NCI-H345 (cell line): ENCODE results near the gene USF1.
"Not testable (repeated sequence)": the region's sequence is repeated elsewhere in the genome, so short reads cannot be mapped to it uniquely, and the experiment has no call there.

Experiments used
- DNase-seq: peaks from one replicate; lab custom pipeline; 2025; lab: John Stamatoyannopoulos, UW

The USF1 gene

DNA sequence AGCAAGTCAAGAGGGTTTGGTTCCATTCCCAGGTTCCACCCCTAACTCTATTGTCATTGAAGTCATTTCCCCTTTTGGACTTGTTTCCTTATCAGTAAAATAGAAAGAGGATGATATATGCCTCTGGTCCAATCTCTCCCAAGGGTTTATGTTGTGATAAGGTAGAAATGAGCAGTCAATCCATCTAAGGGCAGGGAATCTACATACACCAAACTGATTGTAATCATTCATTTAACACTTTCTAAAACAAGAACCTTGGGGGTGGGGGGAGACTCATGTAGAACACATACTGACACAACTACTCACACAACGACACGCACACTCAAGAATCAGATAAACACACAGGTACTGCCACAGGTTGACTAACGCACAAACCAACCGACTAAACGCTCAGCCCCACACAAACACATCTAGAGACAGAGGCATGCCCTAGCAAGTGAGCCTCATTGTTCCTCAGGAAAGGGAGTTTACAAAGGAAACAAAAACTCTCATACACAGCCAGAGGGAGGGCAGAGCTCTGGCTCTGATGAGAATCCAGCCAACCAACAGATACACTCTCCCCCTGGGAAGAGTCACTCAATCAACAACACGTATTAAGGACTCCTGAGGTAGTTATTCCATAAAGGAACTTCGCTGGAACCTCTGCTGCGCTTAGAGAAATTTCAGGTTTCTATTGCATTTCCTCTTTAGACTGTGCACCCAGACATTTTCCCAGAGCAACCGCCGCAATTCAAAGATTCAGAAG, 25.9 kb downstream of the USF1 start:
- peak; percentile 74 for DNase-seq

DNA sequence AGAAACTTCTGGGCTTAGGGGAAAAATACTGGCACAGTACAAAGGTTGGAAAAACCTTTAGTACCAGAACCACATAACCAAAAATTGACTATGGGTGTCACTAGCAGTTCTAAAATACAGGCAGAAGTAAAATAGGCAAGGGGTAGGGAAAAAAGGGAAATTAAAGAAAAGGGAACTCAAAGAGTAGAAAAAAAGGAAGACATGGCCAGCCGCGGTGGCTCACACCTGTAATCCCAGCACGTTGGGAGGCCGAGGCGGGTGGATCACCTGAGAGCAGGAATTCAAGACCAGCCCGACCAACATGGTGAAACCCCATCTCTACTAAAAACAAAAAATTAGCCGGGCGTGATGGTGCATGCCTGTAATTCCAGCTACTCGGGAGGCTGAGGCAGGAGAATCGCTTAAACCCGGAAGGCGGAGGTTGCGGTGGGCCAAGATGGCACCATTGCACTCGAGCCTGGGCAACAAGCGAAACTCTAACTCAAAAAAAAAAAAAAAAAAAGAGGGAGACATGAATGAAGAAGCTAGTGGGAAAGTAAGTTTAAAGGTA, 26.6 kb downstream of the USF1 start:
- not testable (repeated sequence) for DNase-seq

DNA sequence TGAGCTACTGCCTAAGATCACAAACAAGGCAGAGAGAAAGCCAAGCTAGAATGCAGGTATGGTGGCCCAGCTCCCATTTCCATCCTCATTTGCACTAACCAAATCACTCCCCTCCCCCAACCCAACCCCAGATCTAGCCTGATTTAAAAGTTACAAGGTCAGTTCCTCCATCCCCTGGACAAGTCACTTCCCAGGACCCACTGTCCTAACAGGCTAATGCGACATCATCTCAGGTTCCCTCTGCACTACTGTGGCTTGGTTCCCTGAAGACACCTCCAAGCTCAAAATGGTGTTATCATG, 27.2 kb downstream of the USF1 start:
- DNase-seq = no peak

DNA sequence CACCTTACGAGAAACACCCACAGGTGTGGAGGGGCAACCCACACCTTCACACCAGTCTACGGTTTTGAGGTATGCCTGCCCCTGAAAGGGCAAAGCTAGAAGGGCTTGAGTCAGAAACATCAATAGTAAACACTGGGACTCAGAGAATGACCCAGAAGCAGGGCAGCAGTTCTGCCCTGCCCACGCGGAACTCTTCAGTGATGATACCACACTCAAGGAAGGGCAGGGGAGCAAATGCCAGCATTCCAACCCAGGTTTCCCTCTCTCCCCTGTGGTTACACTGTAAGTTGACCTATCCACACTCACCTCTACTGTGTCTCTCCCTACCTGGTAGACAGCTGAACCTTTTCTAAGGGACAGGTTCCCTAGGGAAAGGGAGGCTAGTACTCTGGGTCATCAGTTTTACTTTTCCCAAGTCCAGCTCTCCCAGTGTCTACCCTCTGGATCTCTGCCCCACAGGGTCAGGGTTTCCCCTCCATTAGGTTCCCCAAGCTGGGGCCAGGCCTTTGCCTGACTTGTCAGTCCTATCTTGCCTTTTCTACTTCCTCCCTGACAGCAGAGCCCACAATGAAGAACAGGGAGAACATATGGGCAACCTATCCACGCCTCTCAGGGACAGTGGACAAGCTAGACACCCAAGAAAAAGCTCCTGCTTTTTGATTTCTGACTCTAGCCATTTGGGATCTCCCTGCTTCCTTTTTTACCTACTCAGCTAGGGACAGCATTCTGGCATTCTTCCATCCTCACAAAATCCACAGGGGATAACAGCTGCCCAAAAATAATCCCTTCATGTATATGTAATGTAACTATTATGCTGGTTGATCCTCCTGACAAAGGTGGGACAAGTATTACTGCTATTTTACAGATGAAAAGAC, 27.8 kb downstream of the USF1 start:
- no peak for DNase-seq

DNA sequence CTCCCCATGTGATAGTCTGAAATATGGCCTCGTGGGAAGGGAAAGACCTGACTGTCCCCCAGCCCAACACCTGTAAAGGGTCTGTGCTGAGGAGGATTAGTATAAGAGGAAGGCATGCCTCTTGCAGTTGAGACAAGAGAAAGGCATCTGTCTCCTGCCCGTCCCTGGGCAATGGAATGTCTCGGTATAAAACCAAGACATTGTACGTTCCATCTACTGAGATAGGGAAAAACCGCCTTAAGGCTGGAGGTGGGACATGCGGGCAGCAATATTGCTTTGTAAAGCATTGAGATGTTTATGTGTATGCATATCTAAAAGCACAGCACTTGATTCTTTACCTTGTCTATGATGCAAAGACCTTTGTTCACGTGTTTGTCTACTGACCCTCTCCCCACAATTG, 28.6 kb downstream of the USF1 start:
- not testable (repeated sequence) for DNase-seq

DNA sequence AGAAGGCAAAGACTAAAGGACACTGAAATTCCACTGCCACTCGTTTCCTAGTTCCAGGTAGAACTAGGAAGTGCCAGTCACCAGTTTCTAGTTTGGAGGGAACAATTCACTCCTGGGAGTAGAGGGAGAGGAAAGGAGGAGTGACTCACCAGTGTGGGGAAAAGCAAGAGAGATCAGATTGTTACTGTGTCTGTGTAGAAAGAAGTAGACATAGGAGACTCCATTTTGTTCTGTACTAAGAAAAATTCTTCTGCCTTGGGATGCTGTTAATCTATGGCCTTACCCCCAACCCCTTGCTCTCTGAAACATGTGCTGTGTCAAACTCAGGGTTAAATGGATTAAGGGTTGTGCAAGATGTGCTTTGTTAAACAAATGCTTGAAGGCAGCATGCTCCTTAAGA, 29.1 kb downstream of the USF1 start:
- not testable (repeated sequence) for DNase-seq

DNA sequence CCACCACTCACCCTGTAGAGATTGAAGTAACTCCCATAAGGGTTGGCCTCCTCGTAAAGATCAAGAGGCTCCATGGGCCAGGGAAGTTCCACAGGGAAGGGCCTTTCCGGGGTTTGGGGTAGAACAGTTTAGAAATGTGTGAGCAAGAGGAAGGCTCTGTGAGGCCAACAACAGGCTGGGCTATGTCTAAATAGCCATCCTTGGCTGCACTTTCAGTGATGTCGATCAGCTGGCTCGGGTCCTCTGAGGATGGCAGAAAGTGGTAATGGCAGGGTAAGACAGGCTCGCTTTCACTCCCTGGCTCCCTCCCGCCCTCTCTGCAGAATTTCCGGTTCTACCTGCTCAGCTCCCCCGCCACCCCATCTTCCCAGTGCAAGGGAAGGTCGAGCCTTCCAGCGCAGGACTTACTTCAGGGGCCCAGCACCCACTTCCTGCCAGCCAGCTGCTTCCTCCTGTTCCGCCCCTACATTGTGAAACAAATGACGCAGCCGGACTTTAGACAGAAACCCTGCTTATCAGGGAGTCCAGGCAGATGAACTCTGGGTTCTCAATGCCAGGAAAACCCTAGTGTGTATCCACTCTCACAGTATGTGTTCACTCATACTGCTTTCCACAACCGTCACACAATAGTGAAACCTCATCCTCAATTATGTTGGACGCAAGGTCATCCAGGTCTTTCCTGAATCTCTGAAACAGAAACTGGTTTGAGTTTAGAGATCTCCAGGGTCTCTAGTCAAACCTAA, 32.1 kb downstream of the USF1 start:
- no peak for DNase-seq

DNA sequence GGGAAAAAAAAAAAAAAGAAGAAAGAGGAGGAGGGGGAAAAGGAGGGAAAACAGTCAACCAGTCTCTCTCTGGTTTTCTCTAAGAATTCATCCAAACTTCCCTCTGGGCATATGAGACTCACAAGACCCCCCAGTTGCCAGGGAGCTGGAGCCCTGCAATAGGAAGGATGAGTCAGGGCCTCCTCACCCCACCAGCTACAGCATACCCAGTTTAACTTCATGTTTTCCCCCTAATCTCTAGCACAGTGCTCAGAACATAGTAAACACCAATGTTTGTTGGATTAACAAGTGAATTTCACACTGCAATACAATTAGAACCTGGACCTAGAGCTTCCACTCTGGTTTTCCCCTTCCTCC, 32.7 kb downstream of the USF1 start:
- no peak for DNase-seq

DNA sequence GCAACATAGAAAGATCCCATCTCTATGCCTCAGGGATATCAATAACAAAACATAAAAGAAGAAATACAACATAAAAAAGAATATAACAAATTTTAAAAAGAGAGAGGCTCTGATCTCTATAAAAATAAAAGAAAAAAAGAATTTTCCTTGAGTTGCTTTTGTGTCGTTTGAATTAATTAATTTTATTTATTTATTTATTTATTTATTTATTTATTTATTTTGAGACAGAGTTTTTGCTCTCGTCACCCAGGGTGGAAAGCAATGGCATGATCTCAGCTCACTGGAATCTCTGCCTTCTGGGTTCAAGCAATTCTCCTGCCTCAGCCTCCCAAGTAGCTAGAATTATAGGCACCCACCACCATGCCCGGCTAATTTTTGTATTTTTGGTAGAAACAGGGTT, 33.4 kb downstream of the USF1 start:
- no peak for DNase-seq

DNA sequence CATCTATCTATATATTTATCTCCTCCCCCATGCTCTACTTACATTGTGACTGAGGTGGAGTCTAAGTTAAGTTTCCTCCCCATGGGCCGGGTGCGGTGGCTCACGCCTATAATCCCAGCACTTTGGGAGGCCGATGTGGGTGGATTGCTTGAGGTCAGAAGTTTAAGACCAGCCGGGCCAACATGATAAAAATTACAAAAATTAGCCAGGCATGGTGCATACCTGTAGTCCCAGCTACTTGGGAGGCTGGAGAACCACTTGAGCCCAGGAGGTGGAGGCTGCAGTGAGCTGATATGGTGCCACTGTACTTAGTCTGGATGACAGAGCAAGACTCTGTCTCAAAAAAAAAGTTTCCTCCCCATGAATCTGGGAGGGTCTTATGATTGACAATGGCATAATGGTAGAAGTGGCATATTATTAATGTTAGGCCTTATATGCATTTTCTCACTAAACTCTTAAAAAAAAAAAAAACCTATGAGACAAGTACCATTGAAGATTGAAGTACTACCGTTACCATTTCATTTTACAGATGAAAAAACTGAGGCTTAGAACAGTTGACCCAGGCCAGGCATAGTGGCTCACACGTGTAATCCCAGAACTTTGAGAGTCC, 36.1 kb downstream of the USF1 start:
- no peak for DNase-seq

DNA sequence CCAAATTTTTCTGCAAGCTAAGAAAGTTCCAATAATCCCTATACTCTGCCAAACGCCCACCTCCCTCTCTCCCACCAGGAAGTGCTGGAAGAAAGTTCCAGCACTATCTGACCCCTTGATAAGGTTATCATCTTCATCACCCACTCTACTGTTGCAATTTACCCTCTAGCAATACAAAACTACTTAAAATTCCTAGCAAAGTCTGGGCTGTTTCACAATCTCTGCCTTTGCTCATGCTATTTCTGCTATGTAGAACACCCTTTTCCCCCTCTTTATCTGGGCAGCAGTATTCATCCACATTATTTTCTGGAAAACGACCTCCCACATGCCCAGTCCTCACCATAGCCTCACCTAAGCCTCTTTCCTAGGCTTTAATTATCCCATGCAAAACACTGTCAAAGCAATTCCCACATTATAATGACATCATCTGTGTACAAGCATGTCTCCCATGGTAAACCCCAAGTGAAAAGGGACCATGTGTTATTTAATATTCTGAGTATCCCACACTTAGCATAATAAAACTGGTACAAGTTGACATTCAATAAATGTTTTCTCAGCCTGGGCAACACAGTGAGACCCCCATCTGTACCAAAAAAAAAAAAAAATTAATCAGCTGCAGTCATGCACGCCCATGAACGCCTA, 36.8 kb downstream of the USF1 start:
- no peak for DNase-seq

DNA sequence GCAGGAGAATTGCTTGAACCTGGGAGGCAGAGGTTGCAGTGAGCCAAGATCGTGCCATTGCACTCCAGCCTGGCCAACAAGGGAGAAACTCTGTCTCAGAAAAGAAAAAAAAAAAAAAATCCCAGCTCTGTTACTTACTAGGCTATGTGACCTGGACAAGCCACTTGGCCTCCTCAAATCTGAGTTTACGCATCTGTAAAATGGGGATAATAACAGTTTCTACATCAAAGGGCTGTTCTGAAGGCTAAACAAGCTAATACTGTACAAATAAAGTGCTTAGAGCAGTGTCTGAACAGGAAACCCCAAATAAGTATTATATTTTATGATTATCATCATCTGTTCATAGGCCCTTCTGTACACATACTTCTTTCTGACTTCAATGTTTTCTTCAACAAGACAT, 38.4 kb downstream of the USF1 start:
- no peak for DNase-seq

DNA sequence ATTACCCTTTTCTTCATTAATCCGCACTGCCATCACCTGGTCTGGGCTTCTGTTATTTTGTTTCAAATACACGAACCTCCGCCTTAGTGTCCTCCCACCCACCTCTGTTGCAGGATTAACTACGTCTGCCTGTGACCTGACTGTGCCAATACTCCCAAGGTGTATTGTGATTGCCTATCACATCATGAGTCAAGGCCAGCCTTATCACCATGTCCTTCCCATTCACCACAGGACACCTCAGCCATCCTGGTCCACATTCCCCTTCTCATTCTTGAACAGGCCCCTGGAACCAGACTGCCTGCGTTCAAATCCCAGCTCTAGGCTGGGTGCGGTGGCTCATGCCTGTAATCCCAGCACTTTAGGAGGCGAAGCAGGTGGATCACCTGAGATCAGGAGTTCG, 39.2 kb downstream of the USF1 start:
- DNase-seq = no peak

DNA sequence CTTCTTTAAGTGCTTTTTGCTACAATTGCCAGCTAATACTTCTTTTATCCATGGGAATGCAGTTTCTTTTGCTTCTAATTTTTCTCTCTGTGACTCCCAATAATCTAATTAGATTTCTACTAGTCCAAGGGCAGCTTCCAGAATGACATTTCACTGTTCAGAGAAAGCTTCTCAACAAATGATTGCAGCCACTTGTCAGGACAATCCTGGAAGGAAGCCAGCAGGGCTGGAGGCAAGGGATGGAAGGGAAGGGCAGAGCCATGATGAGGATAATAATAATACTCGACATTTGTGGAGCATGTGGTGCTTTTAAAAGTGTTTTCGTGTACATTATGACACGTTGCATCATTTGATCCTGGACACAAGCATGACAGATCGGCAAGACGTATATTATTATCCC, 44.3 kb downstream of the USF1 start:
- peak; percentile 73 for DNase-seq

DNA sequence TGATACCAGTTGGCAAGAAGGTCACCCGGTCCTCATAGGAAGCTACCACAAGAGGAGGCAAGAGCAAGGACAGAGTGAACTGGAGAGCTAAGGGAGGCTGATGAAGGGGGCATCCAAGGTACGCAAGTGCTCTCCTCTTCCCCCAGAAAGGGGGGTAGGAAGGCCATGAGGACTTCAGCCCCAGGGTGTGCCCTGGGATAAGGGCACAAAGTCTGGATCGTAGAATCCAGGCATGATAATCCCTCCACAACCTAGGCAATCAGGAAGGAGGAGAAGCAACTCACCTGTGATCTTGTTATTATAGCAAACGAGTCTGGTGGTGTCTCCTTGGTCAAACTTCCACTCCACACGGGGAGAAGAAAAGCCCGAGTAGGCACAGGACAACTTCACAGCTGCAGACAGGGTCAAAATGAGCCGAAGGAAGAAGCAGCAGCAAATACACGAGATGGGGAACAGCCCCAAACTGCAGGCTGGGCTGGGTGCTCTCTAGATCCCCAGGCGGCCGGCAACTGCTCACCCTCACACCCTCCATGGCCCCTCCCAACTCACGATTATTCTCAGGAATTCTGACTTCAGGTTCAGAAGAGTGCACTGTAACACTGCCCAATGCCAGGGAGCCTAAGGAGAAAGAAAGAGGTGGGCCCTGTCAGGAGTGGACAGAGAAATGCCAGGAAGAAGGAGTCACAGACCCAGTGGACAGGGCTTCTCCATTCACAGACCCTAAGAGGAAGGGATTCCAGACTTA, 44.9 kb downstream of the USF1 start:
- DNase-seq = no peak

DNA sequence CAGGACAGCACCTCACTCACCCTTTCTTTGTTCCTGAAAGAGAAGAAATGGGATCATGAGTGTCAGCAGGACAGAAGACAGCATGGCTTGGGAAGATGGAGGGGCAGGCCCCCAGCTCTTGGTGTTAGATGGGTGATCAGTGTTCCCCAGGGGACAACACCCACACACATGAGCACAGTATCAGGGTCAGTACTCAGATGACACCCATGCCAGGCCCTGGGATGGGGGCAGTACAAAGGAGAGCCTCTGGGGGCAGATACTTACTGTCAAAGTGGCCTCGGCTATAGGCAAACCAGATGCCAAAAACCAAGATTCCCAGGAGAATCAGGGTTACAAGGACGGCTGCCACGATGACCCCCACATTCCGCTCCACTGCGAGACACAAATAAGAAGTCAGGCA, 46.4 kb downstream of the USF1 start:
- no peak for DNase-seq

DNA sequence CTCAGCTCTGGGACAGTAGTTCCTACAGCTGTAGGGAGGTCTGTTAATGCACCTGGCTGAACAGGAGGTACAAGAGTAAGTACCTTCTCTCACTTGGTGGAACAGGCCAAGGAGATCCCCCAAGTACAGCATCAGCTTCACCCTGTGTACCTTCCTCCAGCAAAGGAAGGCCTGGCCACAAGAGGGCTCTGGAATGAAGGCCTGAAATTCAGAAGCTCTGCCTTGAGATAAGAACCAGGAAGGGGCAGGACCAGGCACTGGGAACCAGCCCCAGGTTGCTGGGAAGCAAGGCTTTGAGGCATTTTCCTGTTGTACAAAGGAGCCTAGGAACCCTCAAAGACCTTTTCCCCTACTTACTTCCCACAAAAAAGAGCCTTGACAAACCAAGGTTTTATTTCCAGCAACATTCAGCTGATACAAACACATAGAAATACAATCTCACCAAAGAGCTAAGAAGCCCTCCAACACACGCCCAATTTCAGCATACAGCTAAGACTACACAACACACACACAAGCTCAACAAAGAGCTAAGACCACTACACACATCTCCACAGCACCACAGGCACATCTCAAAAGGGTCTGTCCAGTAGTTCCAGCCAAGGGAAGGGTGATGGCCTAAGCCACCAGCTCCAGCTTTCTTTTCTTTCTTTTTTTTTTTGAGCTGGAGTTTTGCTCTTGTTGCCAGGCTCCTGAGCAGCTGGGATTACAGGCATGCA, 48.3 kb downstream of the USF1 start:
- peak; percentile 21 for DNase-seq

DNA sequence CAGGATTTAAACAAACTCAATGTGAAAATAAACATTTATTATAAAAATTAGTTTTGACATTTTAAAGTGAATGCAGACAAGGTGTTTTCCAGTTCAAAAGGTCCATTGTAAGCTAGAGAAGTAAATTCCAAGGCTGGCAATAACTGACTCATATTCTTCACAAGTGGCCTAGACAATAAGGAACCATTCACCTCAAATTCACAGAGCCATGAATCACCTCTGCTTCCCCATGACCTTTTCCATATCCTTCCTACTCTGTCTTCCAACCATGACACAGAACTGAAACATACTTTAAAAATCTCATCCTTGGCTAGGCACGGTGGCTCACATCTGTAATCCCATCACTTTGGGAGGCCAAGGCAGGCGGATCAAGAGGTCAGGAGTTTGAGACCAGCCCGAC, 49.6 kb downstream of the USF1 start:
- DNase-seq = no peak

DNA sequence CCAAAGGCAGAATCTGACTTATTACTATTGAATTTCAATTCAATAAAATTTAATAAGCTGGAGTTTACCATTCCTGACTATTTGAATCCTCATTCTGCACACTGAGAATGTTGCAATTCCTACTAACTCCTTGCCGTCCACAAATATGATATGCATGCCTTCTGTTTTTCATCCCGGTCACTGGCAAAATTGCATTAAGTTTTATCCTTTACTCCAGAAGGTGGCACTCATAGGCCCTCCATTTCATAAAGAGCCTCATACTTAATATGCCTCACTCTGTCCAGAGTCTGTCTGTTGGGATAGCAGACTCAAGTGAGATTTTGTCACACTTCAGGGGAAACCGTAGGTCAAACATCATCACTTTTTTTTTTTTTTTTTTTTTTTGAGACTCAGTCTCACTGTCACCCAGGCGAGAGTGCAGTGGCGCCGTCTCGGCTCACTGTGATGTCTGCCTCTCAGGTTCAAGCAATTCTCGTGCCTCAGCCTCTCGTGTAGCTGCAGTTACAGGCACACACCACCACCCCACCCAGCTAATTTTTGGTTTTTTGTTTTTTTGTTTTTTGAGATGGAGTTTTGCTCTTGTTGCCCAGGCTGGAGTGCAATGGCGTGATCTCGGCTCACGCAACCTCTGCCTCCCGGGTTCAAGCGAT, 52.1 kb downstream of the USF1 start:
- peak; percentile 6 for DNase-seq

DNA sequence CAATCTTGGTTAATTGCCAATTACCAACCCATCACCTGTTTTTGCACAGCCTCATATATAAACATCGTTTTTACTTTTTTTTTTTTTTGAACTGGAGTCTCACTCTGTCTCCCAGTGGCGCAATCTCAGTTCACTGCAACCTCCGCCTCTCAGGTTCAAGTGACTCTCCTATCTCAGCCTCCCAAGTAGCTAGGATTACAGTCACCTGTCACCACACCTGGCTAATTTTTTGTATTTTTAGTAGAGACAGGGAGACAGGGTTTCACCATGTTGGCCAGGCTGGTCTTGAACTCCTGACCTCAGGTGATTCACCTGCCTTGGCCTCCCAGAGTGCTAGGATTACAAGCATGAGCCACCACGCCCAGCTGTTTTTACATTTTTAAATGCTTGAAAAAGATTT, 53.7 kb downstream of the USF1 start:
- not testable (repeated sequence) for DNase-seq
